ENCODE data around the gene PACS1.

Gene PACS1

GRCh38 chr11:66042227-66042995 lies 27.7 kb upstream of the PACS1 start:
- Histone ChIP-seq H3K18ac (ENCODE audit: low read length) (no peak overlapping the region), H2AK5ac (ENCODE audit: low read length) (no peak overlapping the region), H4K5ac (ENCODE audit: low read length) (no peak overlapping the region), H3K4me2 (ENCODE audit: low read length) (no peak overlapping the region), H3K9ac (ENCODE audit: low read length) (no peak overlapping the region), H3K4me3 (ENCODE audit: low read length) (no peak overlapping the region), H3K4ac (ENCODE audit: low read depth, low read length) (no peak overlapping the region), H3K27me3 (ENCODE audit: insufficient read depth, low read length, poor library complexity) (no peaks in the 10 kb centered on the region), H3K23ac (ENCODE audit: low read length) (no peak overlapping the region), H4K8ac (ENCODE audit: low read depth, low read length) (no peak overlapping the region), H3K27ac (ENCODE audit: low read depth, low read length) (no peak overlapping the region), H3K4me1 (ENCODE audit: control insufficient read depth, low read depth, low read length) (no peaks in the 10 kb centered on the region), H3K36me3 (ENCODE audit: control insufficient read depth, insufficient read depth, low read length) (no peaks in the 10 kb centered on the region), H3K56ac (ENCODE audit: low read length) (no peak overlapping the region), H2BK15ac (replicated peaks; ENCODE audit: low read depth) (no peak overlapping the region), H3K79me2 (ENCODE audit: control insufficient read depth, insufficient read depth, low read length) (no peaks in the 10 kb centered on the region), H2BK120ac (ENCODE audit: low read depth, low read length) (no peak overlapping the region), H3K79me1 (ENCODE audit: low read length) (no peaks in the 10 kb centered on the region), H2BK5ac (ENCODE audit: low read length) (no peak overlapping the region)
- DNase-seq, result no peak
- no CpG with 5 or more reads among the region's 81 CpGs for WGBS (ENCODE audit: extremely low coverage, insufficient coverage, low lambda C conversion rate)

GRCh38 chr11:66042996-66043906 lies 26.8 kb upstream of the PACS1 start:
- Histone ChIP-seq H3K27ac (ENCODE audit: low read depth, low read length) (no peak overlapping the region), H2BK5ac (ENCODE audit: low read length) (no peak overlapping the region), H3K23ac (ENCODE audit: low read length) (no peak overlapping the region), H2BK15ac (replicated peaks; ENCODE audit: low read depth) (no peak overlapping the region), H3K4me1 (ENCODE audit: control insufficient read depth, low read depth, low read length) (no peaks in the 10 kb centered on the region), H3K27me3 (ENCODE audit: insufficient read depth, low read length, poor library complexity) (no peaks in the 10 kb centered on the region), H3K56ac (ENCODE audit: low read length) (no peak overlapping the region), H2AK5ac (ENCODE audit: low read length) (no peak overlapping the region), H3K4me2 (ENCODE audit: low read length) (no peak overlapping the region), H3K4ac (ENCODE audit: low read depth, low read length) (no peak overlapping the region), H3K9ac (ENCODE audit: low read length) (no peak overlapping the region), H4K8ac (ENCODE audit: low read depth, low read length) (no peak overlapping the region), H3K79me2 (ENCODE audit: control insufficient read depth, insufficient read depth, low read length) (no peaks in the 10 kb centered on the region), H3K79me1 (ENCODE audit: low read length) (no peaks in the 10 kb centered on the region), H3K18ac (ENCODE audit: low read length) (no peak overlapping the region), H2BK120ac (ENCODE audit: low read depth, low read length) (no peak overlapping the region), H3K4me3 (ENCODE audit: low read length) (no peak overlapping the region), H3K36me3 (ENCODE audit: control insufficient read depth, insufficient read depth, low read length) (no peaks in the 10 kb centered on the region), H4K5ac (ENCODE audit: low read length) (no peak overlapping the region)
- no peak for DNase-seq
- WGBS (ENCODE audit: extremely low coverage, insufficient coverage, low lambda C conversion rate), result no CpG with 5 or more reads among the region's 88 CpGs

GRCh38 chr11:66044757-66045156 lies 25.3 kb upstream of the PACS1 start:
- Histone ChIP-seq H3K9ac (ENCODE audit: low read length) (no peak overlapping the region), H4K5ac (ENCODE audit: low read length) (no peak overlapping the region), H4K8ac (ENCODE audit: low read depth, low read length) (no peak overlapping the region), H3K79me1 (ENCODE audit: low read length) (no peaks in the 10 kb centered on the region), H2BK5ac (ENCODE audit: low read length) (no peak overlapping the region), H3K23ac (ENCODE audit: low read length) (no peak overlapping the region), H3K4me2 (ENCODE audit: low read length) (no peak overlapping the region), H3K36me3 (ENCODE audit: control insufficient read depth, insufficient read depth, low read length) (no peaks in the 10 kb centered on the region), H3K56ac (ENCODE audit: low read length) (no peak overlapping the region), H3K4ac (ENCODE audit: low read depth, low read length) (no peak overlapping the region), H3K4me1 (ENCODE audit: control insufficient read depth, low read depth, low read length) (no peaks in the 10 kb centered on the region), H2BK120ac (ENCODE audit: low read depth, low read length) (no peak overlapping the region), H2BK15ac (replicated peaks; ENCODE audit: low read depth) (no peak overlapping the region), H2AK5ac (ENCODE audit: low read length) (no peak overlapping the region), H3K27me3 (ENCODE audit: insufficient read depth, low read length, poor library complexity) (no peaks in the 10 kb centered on the region), H3K18ac (ENCODE audit: low read length) (no peak overlapping the region), H3K4me3 (ENCODE audit: low read length) (no peak overlapping the region), H3K79me2 (ENCODE audit: control insufficient read depth, insufficient read depth, low read length) (no peaks in the 10 kb centered on the region), H3K27ac (ENCODE audit: low read depth, low read length) (no peak overlapping the region)
- DNase-seq, result no peak
- no CpG with 5 or more reads among the region's 6 CpGs for whole genome bisulfite sequencing (ENCODE audit: extremely low coverage, insufficient coverage, low lambda C conversion rate)

GRCh38 chr11:66045177-66045639 lies 24.9 kb upstream of the PACS1 start:
- H2BK120ac ChIP-seq (ENCODE audit: low read depth, low read length), result no peak overlapping the region
- no peak overlapping the region for H2BK15ac ChIP-seq (replicated peaks; ENCODE audit: low read depth)
- no peak overlapping the region for H3K23ac ChIP-seq (ENCODE audit: low read length)
- no peak overlapping the region for H4K8ac ChIP-seq (ENCODE audit: low read depth, low read length)
- H3K79me1 ChIP-seq (ENCODE audit: low read length), result no peaks in the 10 kb centered on the region
- H3K27me3 ChIP-seq (ENCODE audit: insufficient read depth, low read length, poor library complexity), result no peaks in the 10 kb centered on the region
- H3K27ac ChIP-seq (ENCODE audit: low read depth, low read length), result no peak overlapping the region
- no peaks in the 10 kb centered on the region for H3K36me3 ChIP-seq (ENCODE audit: control insufficient read depth, insufficient read depth, low read length)
- WGBS (ENCODE audit: extremely low coverage, insufficient coverage, low lambda C conversion rate), result no CpG with 5 or more reads among the region's 11 CpGs
- DNase-seq, result peak; percentile 91
- H3K56ac ChIP-seq (ENCODE audit: low read length), result no peak overlapping the region
- no peak overlapping the region for H3K18ac ChIP-seq (ENCODE audit: low read length)
- no peak overlapping the region for H2AK5ac ChIP-seq (ENCODE audit: low read length)
- H2BK5ac ChIP-seq (ENCODE audit: low read length), result no peak overlapping the region
- no peak overlapping the region for H3K4ac ChIP-seq (ENCODE audit: low read depth, low read length)
- no peak overlapping the region for H4K5ac ChIP-seq (ENCODE audit: low read length)
- no peak overlapping the region for H3K9ac ChIP-seq (ENCODE audit: low read length)
- H3K4me1 ChIP-seq (ENCODE audit: control insufficient read depth, low read depth, low read length), result no peaks in the 10 kb centered on the region
- no peak overlapping the region for H3K4me2 ChIP-seq (ENCODE audit: low read length)
- no peaks in the 10 kb centered on the region for H3K79me2 ChIP-seq (ENCODE audit: control insufficient read depth, insufficient read depth, low read length)
- H3K4me3 ChIP-seq (ENCODE audit: low read length), result no peak overlapping the region

DNA sequence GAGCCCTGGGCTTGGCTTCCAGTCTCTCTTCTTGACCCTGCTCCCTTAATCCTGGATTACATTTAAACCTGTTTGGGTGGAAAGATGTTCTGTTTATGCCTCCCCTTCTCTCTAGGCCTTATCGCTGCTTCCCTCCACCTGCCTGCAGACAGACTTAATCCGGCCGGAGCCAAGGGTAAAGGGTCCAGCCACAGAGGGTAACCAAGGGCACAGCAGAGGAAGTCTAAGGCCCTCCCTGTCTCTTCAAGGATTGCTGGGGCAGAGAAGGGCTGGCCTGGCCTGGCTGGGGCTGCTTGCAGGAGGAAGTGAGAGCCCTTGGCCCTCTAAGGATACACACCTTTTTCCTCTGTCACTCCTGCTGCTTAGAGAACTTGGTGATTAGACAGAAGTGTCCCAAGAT lies 23.2 kb upstream of the PACS1 start:
- H3K79me2 ChIP-seq (ENCODE audit: control insufficient read depth, insufficient read depth, low read length), result no peaks in the 10 kb centered on the region
- no peak overlapping the region for H3K4ac ChIP-seq (ENCODE audit: low read depth, low read length)
- no peaks in the 10 kb centered on the region for H3K36me3 ChIP-seq (ENCODE audit: control insufficient read depth, insufficient read depth, low read length)
- H4K5ac ChIP-seq (ENCODE audit: low read length), result no peak overlapping the region
- no peak overlapping the region for H2AK5ac ChIP-seq (ENCODE audit: low read length)
- no peaks in the 10 kb centered on the region for H3K79me1 ChIP-seq (ENCODE audit: low read length)
- no peak overlapping the region for H3K9ac ChIP-seq (ENCODE audit: low read length)
- DNase-seq, result no peak
- no peaks in the 10 kb centered on the region for H3K27me3 ChIP-seq (ENCODE audit: insufficient read depth, low read length, poor library complexity)
- H3K56ac ChIP-seq (ENCODE audit: low read length), result no peak overlapping the region
- no peak overlapping the region for H3K4me2 ChIP-seq (ENCODE audit: low read length)
- no peak overlapping the region for H4K8ac ChIP-seq (ENCODE audit: low read depth, low read length)
- no peak overlapping the region for H3K23ac ChIP-seq (ENCODE audit: low read length)
- H2BK120ac ChIP-seq (ENCODE audit: low read depth, low read length), result no peak overlapping the region
- WGBS (ENCODE audit: extremely low coverage, insufficient coverage, low lambda C conversion rate), result no CpG with 5 or more reads among the region's 3 CpGs
- H3K27ac ChIP-seq (ENCODE audit: low read depth, low read length), result no peak overlapping the region
- no peak overlapping the region for H2BK15ac ChIP-seq (replicated peaks; ENCODE audit: low read depth)
- H3K4me3 ChIP-seq (ENCODE audit: low read length), result no peak overlapping the region
- H2BK5ac ChIP-seq (ENCODE audit: low read length), result no peak overlapping the region
- H3K4me1 ChIP-seq (ENCODE audit: control insufficient read depth, low read depth, low read length), result peaks cover 2% of the 10 kb centered on the region
- no peak overlapping the region for H3K18ac ChIP-seq (ENCODE audit: low read length)

All from mesendoderm (in vitro differentiated cells).